GM21423 (cell line): Measurements from ENCODE around the gene FAM111A.
A peak's percentile ranks its signal among the peaks of the same experiment; 100 is the strongest.

Source experiments
- ATAC-seq: cut with Tn5 transposase; IDR thresholded peaks from one replicate; pipeline ENCODE4 v1.9.1; 2021; ENCODE audit warnings: mild to moderate bottlenecking, moderate library complexity; ENCODE audit not compliant: unreplicated experiment

Gene FAM111A

DNA sequence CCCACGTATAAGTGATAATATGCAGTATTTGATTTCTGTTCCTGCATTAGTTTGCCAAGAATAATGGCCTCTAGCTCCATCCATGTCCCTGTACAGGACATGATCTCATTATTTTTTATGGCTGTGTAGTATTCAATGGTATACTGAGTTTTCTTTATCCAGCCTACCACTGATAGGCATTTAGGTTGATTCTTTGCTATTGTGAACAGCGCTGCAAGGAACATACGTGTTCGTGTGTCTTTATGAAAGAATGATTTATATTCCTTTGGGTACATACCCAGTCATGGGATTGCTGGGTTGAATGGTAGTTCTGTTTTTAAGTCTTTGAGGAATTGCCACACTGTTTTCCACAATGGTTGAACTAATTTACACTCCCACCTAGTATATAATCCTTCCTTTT, 1.5 kb upstream of the FAM111A start:
- ATAC-seq: no peak

DNA sequence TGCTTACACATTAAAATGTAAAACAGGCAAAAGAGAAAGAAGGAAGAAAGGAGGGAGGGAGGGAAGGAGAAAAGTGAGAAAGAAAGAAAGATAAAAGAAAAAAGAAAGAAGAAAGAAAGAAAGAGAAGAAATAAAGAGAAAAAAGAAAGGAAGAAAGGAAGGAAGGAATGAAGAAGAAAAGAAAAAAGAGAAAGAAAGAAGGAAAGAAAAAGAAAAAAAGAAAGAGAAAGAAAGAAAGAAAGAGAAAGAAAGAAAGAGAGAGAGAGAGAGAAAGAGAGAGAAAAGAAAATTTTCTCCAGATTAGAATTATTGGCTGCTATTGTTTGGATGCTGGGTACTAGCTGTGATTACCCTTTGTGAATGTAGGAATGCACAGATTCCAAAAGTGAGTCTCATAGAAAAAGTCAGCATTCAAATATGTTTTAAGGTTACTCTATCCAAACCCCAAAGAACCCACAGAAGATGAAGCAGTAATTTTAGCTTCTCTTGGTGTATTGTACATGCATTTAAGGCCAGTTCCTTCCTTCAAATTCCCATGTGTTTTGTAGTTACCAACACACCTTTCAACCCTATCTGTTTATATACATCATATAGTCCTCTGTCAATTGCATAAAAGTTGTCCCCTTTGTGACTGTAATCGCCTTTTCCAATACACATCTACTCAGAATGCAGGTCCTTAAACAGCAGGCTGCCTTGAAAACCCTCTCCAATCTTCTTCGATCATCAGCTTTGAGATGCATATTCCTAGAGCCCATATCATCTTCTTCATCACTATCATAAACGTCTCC, 789 bp upstream of the FAM111A start:
- no peak for ATAC-seq

DNA sequence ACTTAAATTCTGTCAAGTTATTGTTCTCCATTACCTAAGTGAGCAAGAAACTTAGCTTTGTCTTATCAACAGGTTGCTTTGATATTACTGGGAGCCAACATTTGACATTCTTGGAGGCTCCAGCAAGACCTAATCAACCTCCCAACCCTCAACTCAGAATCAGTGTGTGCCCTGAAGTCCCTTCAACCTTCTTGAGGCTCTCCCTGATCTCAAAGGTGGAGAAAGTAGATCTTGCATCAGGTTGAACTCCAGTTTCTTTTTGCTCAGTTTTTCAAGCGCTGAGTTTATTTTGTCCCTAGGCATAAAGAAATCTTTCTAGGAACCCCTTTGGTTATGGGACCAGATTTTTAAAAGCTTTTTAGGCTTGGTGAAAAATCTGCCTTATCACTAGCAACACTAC, 1.4 kb downstream of the FAM111A start:
- no peak for ATAC-seq

DNA sequence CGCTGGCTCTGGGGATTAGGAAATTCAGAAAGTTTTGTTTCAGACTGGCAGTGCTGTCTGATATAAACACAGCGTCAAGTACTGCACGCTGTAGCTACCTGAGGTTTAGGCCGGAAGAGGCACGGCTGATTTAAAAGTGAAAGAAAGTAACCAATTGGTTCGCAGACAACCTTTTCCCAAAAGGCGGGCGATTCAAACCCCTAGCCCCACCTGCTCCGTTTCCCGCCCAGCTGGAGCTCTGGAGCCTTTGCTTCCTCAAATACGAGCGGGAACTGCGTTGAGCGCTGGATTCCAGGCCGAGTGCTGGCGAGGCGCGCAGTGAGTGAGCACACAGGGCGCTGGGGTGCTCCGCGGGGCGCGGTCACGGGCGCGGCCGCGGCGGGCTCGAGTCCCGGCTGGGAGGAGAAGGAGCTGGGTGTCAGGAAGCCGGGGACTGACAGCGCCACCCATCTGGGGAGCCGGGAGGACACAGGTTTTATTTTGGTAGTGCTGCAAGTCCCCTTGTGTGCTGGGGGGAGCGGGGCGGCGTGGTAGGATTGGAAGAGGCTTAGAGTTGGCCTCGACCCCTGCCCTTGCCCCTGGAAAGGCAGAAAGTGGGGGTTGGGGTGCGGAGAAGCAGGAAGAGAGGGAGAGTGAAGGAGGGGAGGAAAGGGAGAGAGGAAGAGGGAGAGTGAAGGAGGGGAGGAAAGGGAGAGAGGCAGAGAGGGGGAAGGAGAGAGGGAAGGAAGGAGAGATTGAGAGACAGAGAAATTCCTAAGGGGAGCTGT, 2.1 kb downstream of the FAM111A start:
- peak; percentile 61 for ATAC-seq

DNA sequence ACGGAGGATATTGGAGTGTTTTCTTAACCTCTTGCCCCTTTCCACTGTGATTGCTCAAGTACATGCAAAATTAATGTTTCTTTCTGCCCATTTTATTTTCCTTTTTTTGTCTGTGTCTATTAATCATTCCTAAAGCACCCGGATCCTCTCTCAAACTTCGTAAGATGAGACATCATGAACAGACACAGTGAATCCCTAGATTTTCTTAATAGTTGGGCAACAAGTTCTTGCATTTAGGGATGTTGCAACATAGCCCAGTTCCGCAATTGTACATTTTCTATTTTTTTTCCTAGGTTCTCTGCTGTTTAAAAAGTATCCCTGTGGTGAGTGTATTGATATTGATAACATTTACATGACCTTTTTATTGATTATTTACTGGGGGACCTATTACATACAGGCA, 2.9 kb downstream of the FAM111A start:
- no peak for ATAC-seq

DNA sequence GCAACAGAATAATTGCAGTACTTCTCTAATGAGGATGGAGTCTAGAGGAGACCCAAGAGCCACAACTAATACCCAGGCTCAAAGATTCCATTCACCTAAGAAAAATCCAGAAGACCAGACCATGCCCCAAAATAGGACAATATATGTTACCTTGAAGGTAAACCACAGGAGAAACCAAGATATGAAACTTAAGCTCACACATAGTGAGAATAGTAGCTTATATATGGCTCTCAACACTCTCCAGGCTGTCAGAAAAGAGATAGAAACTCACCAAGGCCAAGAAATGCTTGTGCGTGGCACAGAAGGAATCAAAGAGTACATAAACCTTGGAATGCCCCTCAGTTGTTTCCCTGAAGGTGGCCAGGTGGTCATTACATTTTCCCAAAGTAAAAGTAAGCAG, 9.1 kb downstream of the FAM111A start:
- peak; percentile 56 for ATAC-seq

DNA sequence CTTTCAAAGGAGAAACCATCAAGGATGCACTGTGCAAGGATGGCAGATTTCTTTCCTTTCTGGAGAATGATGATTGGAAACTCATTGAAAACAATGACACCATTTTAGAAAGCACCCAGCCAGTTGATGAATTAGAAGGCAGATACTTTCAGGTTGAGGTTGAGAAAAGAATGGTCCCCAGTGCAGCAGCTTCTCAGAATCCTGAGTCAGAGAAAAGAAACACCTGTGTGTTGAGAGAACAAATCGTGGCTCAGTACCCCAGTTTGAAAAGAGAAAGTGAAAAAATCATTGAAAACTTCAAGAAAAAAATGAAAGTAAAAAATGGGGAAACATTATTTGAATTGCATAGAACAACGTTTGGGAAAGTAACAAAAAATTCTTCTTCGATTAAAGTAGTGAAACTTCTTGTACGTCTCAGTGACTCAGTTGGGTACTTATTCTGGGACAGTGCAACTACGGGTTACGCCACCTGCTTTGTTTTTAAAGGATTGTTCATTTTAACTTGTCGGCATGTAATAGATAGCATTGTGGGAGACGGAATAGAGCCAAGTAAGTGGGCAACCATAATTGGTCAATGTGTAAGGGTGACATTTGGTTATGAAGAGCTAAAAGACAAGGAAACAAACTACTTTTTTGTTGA, 9.8 kb downstream of the FAM111A start:
- peak; percentile 69 for ATAC-seq

DNA sequence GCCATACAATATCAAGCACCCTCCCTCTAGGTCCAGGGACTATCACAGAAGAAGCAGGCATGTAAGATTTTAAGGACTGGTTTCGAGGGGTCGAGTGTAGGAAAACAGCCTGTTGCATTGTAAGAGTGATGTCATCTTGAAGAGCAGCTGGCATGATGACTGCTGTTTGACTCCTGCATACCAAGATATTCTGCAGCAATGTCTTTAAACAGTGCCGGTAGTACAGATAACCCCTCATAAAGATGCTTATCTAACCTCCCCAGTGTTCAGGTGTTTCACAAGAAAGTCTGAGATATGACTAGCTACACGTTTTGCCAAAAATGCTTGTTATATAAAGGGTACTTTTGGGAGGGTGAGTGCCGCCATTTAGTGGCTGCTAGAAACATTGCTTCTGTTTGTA, 12.0 kb downstream of the FAM111A start:
- ATAC-seq: no peak

DNA sequence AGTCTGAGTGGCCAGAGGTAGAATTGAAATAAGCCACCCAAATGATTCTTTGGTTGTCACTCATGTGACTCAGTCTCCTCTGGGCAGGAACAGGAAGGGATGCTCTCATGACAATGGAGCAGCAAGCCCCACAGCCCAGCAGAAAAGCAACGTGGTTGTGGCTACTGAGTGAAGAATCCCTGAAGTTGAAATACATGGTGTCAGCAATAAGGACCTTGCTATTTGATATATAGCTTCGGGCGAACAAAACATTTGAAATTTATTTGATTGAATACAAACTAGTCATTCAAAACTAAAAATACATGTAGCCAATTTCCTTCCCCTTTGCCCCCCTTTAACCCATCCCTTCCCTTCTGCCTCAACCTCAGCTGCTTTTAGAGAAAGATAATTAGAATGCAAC, 14.8 kb downstream of the FAM111A start:
- ATAC-seq: no peak

DNA sequence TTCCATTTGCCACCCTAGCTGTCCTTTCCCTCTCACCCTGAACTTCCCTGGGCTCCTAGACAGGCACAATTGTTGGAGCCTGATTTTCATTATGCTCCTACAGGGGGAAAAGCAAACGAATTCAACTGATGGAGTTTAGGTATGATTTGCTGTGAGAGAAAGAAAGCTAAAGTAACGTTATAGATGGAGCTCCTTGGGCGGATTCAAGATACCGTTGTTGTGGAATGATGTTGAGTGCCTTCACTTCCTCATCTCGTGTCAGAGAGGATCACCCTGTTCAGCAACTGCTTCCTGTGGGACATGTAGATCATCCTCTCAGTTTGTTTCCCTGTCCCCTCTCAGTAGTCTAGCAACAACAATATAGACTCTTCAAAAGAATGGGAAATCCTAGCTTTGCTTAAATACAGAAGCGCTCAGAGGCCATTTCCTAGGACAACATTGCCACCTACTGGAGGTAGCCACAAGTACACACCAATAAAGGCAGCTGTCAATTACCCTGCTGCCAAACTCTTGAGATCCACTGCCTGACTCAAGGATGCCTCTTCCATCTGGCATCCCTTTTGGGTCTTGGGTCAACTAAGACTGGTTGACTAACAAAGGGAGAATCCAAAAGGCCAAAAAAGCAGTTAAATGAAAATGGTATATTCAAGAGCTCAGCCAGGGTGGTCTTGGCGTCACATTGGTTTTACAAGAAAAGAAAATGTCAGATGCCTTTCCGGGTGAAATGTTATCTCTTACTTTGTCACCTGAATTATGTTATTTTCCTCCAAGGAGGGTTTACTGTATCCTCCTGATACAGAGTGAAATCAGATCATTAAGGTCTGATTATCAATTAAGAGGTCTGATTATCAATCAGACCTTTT, 15.8 kb downstream of the FAM111A start:
- ATAC-seq: peak; percentile 86

DNA sequence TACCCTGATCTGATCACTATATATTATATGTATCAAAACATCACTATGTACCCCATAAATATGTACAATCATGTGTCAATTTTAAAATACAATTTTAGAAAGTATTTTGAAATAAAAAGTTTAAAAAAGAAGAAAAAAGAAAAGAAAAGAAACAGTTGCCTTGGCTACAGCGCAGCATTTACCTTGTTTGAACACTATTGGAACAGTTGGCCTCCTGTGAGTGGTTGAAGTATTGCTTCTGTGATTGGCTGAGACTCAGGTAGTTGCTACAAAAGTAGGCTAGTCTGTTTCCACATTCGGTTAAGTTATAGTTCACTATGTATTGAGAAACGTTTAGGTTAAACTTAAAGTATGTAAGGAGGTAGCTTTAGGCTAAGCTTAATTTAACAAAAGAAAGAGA, 21.4 kb downstream of the FAM111A start:
- no peak for ATAC-seq

DNA sequence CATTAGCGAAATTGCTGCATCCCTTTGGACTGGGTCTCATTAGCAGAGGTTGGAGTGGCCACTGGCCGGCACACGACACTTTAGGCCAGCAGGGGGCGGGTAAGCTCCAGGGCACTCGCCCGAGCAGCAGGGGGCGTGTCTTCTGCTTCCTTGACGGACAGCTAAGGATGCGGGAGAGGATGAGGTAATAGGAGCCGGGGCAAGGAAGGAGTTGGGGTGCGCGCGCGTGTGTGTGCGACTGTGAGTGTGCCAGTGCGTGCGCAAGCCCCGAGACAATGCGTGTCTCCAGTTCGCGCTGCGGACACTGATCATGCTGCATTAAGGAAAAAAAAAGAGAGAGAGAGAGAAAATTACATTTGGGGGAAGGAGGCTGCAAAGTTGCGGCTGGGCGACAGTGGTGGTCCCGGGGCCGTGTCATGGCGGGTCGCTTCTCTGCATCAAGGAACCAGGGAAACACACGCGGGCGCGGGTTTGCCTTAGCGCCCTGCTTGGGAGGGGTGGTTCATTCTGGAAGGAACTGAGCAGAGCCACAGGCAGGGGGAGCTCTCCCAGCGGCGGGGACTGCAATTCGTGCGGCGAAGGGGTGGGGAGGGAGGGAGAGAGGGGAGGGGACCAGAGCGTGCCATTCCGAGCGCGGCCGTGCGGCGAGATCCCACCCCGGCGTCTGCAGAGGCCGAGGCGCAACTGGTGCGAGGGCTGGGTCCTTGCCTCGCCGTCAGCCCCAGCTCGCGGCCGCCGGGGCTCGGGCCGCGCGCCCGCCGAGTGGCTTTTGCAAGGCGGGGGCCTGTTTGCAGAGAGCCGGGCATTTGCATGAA, 29.1 kb downstream of the FAM111A start, which contains the start of gene DTX4:
TSS of gene DTX4 (plus strand) at position 625 of the 815 bp plus-strand sequence. CDS start 464 bp downstream, outside the sequence.
- ATAC-seq: peak; percentile 67

DNA sequence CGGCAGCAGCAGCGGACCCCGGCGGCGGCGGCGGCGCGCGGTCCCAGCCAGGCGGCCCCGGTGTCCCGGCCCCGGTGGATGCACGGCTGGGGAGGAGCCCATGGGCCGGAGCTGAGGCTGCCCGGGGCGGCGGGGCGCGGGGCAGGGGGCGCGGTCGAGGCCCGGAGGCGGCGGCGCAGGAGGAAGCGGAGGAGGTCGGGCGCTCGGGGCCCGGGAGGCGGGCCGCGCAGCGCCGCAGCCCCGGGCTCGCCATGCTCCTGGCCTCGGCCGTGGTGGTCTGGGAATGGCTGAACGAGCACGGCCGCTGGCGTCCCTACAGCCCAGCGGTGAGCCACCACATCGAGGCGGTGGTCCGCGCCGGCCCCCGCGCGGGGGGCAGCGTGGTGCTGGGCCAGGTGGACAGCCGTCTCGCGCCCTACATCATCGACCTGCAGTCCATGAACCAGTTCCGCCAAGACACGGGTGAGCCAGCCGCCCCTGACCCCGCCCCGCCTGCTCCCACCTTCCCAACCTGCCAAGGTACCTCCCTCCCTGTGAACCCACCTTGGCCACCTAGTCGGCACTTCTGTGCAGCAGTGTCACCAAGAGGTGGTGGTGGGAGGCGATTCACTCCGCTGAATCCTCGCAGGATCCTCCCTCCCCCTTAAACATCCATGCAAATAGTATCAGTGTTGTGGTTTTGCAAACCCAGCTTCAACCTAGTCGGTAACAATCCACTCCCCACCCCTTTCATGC, 29.9 kb downstream of the FAM111A start:
- peak; percentile 28 for ATAC-seq

DNA sequence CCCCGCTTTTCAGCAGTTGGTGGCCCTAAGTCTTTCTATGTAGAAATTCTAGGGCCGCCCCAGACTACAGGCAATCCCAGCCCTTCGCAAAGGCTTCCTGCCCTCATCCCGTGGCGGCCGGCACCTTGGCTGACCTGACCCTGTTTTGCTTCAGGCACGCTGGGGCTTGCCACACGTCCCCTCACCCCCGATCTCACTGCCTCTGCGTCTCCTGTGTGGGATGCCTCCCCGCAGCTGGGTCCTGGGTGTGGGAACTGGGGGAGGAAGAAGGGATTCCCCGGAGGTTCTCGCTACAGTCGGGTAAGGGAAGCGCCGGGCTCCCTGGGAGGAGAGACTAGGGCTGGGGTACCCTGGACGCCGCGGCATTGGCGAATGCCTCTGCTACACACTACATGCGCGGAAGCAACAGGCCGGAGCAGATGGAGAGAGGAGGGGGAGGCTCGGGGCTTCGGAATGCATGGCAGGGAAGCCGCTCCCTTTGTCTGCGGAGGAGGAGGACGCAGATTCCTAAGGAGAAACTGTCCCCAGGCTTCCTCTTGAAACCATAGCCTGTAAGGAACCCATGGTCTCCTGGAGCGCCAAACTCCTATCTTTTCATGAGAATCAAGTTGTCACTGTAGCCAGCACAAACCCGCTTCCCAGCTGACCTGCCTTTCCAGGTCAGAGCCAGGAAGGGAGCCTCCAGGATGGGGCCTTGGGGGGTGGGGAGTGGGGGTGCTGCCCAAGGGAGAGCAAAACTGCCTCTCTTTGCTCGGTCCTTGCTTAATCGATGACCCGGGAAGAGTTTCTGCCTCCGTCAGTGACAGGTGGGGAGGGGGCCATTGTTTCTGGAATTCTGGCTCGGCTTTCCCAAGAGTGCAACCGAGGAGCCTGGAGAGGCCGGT, 30.7 kb downstream of the FAM111A start:
- ATAC-seq: peak; percentile 4

DNA sequence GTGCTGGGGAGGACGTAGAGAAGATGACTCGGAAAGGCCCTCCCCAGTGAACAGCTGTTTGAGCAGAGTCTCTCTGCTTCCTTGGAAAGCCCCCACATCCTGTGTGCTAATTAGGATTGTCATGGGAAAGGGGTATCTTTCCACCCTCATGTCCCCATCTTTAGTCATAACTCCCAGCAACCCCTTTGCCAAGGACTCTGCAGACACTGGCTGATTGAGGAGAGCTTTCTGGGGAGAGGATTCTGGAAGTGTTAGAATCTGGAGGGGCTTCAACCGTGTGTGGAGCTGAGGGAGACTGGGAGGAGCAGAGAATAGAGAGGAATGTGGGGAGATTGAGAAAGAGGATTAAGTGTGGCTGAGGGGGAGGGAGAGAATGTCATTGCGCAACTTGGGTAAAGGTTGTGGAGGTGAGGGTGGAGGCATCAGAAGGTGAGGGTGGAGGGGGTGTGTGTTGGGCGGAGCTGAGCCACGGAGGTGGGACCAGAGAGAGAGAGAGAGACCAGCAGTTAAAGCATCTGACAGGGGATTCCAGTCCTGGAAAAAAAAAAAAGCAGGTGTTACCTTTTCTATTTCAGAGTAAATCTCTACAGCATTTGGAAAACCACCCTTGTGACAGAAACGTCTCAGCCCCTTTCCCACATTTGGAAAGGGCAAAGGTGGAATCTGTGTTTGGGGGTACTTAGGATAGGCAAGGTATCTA, 31.5 kb downstream of the FAM111A start:
- no peak for ATAC-seq

DNA sequence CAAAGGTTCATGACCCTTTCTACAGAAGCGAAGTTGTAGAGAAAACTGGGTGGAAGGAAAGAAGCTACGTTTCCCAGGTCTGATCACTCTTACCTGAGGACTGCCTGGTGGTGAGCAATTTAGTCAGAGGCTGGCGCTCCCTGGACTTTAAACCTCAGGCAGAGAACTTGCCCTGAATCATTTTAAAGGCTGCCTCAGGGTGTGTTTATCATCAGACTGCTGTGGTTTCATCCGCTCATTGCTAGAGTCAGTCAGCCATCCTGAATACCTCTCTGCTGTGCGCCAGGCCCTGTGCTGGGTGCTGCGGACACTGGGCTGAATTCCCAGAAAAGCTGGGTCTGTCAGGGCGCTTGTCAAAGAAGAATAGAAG, 32.0 kb downstream of the FAM111A start:
- ATAC-seq: no peak

DNA sequence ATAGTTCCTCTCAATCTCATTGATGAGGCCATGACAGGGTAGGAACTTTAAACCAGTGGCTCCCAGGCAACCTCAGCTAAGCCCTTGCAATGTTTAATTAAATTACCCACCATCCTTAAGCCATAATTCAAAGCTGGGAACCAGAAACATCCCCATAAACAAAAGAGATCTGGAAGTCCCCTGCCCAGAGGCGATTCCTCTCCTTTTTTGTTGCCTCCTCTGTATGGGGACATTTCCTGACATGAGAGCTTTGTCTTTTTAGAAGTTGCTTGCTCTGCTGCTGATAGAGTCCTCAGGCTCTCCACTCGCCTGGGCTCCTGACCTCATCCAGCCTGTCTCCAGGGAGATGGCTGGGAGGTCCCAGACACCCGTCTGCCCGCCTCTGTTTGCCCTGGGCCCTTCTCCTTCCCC, 32.4 kb downstream of the FAM111A start:
- no peak for ATAC-seq

DNA sequence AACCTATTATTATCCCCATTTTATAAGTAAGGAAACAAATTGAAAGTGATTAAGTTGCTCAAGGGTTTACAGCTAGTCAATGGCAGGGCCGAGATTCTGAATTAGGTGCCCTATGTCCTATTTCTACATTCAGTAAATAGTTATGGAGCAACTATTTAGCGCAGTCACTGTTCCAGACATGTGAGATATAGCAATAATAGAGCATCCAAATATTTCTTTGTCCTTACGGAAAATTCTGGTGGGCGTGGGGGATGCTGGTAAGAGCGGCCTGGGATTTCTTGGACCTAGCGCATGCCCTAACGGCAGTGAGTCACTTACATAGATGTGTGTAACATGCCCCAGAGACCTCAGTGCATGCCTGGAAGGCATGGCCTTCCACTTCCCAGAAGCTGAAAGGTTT, 33.7 kb downstream of the FAM111A start:
- no peak for ATAC-seq
